IMR-90 (cell line): ENCODE measurements around the gene FPR2. TPM values are rescaled to one million over a fixed set of nuclear protein-coding genes. Genes with fewer than 3 reads are reported as not detected.

Experiments
- ATAC-seq: fragments of 200-7000 bp; cut with Tn5 transposase; 2 replicates; pipeline ENCODE4 v1.9.1; 2020; ENCODE audit warnings: low read depth, mild to moderate bottlenecking, moderate library complexity
- BruUV-seq: library from RNA; stranded (reverse); fragments of 400-500 nt; replicated peaks from 2 replicates; lab custom pipeline; 2021; lab: Mats Ljungman, UMichigan
- CTCF ChIA-PET: fragments of 300-600 bp; formaldehyde crosslinking; extraction: SDS; loops from one replicate; lab custom pipeline; 2021; ENCODE audit warnings: antibody characterized with exemption; lab: Yijun Ruan, JAX
- POLR2A ChIA-PET: fragments of 300-600 bp; sonication (Branson Sonifier 250); formaldehyde crosslinking; loops from one replicate; lab custom pipeline; 2022; ENCODE audit warnings: antibody characterized with exemption; ENCODE audit not compliant: unreplicated experiment; lab: Charles Lee
- DNase-seq: peaks from one replicate; pipeline ENCODE4 v3.0.0; 2013
- H2AFZ ChIP-seq: replicated peaks from 2 replicates; pipeline ENCODE3; 2013; ENCODE audit warnings: low read length, mild to moderate bottlenecking; ENCODE audit not compliant: poor library complexity
- H2AK5ac ChIP-seq: 2 replicates; pipeline ENCODE4 v1.6.1; 2013; ENCODE audit warnings: low read depth, low read length, inconsistent platforms
- H2AK9ac ChIP-seq: replicated peaks from 2 replicates; pipeline ENCODE3; 2013; ENCODE audit warnings: mild to moderate bottlenecking, low read depth, low read length, moderate library complexity; ENCODE audit not compliant: poor library complexity
- H2BK120ac ChIP-seq: 2 replicates; pipeline ENCODE4 v1.6.1; 2013; ENCODE audit warnings: low read depth, low read length, inconsistent platforms
- H2BK15ac ChIP-seq: 3 replicates; pipeline ENCODE4 v1.6.1; 2013; ENCODE audit warnings: low read depth, low read length, inconsistent platforms
- H2BK20ac ChIP-seq: 2 replicates; pipeline ENCODE4 v1.6.1; 2013; ENCODE audit warnings: low read depth, mild to moderate bottlenecking, inconsistent platforms, low read length, moderate library complexity
- H2BK5ac ChIP-seq: 2 replicates; pipeline ENCODE4 v1.6.1; 2013; ENCODE audit warnings: mild to moderate bottlenecking, low read depth, low read length, inconsistent platforms; ENCODE audit not compliant: poor library complexity, severe bottlenecking
- H3K14ac ChIP-seq: replicated peaks from 2 replicates; pipeline ENCODE4 v1.6.1; 2013; ENCODE audit warnings: low read depth, low read length, inconsistent platforms
- H3K18ac ChIP-seq: 2 replicates; pipeline ENCODE4 v1.6.1; 2013; ENCODE audit warnings: low read depth, low read length, control low read depth
- H3K23ac ChIP-seq: 2 replicates; pipeline ENCODE4 v1.6.1; 2013; ENCODE audit warnings: low read depth, low read length, inconsistent platforms
- H3K27ac ChIP-seq: 2 replicates; pipeline ENCODE4 v1.5.1; 2013; ENCODE audit warnings: mild to moderate bottlenecking, control low read depth, low read length; ENCODE audit not compliant: insufficient read depth
- H3K27me3 ChIP-seq: 2 replicates; pipeline ENCODE4 v1.6.1; 2013; ENCODE audit warnings: low read length; ENCODE audit not compliant: control insufficient read depth, insufficient read depth
- H3K36me3 ChIP-seq: 2 replicates; pipeline ENCODE4 v1.6.1; 2013; ENCODE audit warnings: low read length, mixed read lengths; ENCODE audit not compliant: control insufficient read depth, insufficient read depth
- H3K4ac ChIP-seq: 2 replicates; pipeline ENCODE4 v1.6.1; 2013; ENCODE audit warnings: low read depth, low read length, inconsistent platforms
- H3K4me1 ChIP-seq: 2 replicates; pipeline ENCODE4 v1.6.1; 2013; ENCODE audit warnings: low read length, mixed read lengths; ENCODE audit not compliant: control insufficient read depth, insufficient read depth
- H3K4me2 ChIP-seq: 2 replicates; pipeline ENCODE4 v1.6.1; 2013; ENCODE audit warnings: low read depth, mild to moderate bottlenecking, control low read depth, low read length, moderate library complexity
- H3K4me3 ChIP-seq: 2 replicates; pipeline ENCODE4 v1.5.1; 2013; ENCODE audit warnings: low read depth, mild to moderate bottlenecking, control low read depth, low read length, moderate library complexity; ENCODE audit not compliant: insufficient read depth
- H3K56ac ChIP-seq: 2 replicates; pipeline ENCODE4 v1.6.1; 2013; ENCODE audit warnings: low read length, inconsistent platforms; ENCODE audit not compliant: insufficient read depth; ENCODE audit errors: extremely low read depth
- H3K79me1 ChIP-seq, 2 experiments: 2 replicates each; pipeline ENCODE4 v1.6.1; 2013; ENCODE audit warnings: low read length in 2 of 2, inconsistent platforms in 1 of 2, low read depth in 1 of 2
- H3K9ac ChIP-seq: 2 replicates; pipeline ENCODE4 v1.6.1; 2013; ENCODE audit warnings: low read depth, low read length, control low read depth
- H3K9me1 ChIP-seq: 2 replicates; pipeline ENCODE4 v1.6.1; 2013; ENCODE audit warnings: low read length, inconsistent platforms; ENCODE audit not compliant: insufficient read depth
- H3K9me3 ChIP-seq: 2 replicates; pipeline ENCODE4 v1.6.1; 2013; ENCODE audit warnings: low read length; ENCODE audit not compliant: control insufficient read depth, insufficient read depth
- H4K20me1 ChIP-seq: 2 replicates; pipeline ENCODE4 v1.6.1; 2013; ENCODE audit warnings: low read length, inconsistent platforms; ENCODE audit not compliant: insufficient read depth
- H4K5ac ChIP-seq: 2 replicates; pipeline ENCODE4 v1.6.1; 2013; ENCODE audit warnings: mild to moderate bottlenecking, low read depth, low read length, control low read depth
- H4K8ac ChIP-seq, 2 experiments: 2 replicates each; pipeline ENCODE4 v1.6.1; 2013; ENCODE audit warnings: low read depth in 2 of 2, low read length in 2 of 2, control low read depth in 1 of 2, inconsistent platforms in 1 of 2
- H4K91ac ChIP-seq: 2 replicates; pipeline ENCODE4 v1.6.1; 2013; ENCODE audit warnings: low read depth, low read length, inconsistent platforms; ENCODE audit not compliant: insufficient read depth
- BHLHE40 ChIP-seq: fragments of 150-350 bp; IDR thresholded peaks from 2 replicates; pipeline ENCODE4 v1.6.1; 2016; ENCODE audit warnings: mild to moderate bottlenecking, low read depth, low read length
- CHD1 ChIP-seq: IDR thresholded peaks from 2 replicates; pipeline ENCODE4 v1.6.1; 2012; ENCODE audit warnings: low read depth, low read length, improper control_type of control experiment
- FOS ChIP-seq: fragments of 150-350 bp; IDR thresholded peaks from 2 replicates; pipeline ENCODE4 v1.6.1; 2016; ENCODE audit warnings: low read depth, low read length
- MAZ ChIP-seq: IDR thresholded peaks from 2 replicates; pipeline ENCODE4 v1.6.1; 2012; ENCODE audit warnings: low read depth, mild to moderate bottlenecking, low read length, improper control_type of control experiment, moderate library complexity, borderline replicate concordance
- MXI1 ChIP-seq: IDR thresholded peaks from 2 replicates; pipeline ENCODE4 v1.6.1; 2012; ENCODE audit warnings: low read depth, mild to moderate bottlenecking, low read length, moderate library complexity, borderline replicate concordance
- RCOR1 ChIP-seq: IDR thresholded peaks from 2 replicates; pipeline ENCODE4 v1.6.1; 2012; ENCODE audit warnings: mild to moderate bottlenecking, low read length, improper control_type of control experiment; ENCODE audit not compliant: insufficient replicate concordance
- RFX5 ChIP-seq: IDR thresholded peaks from 2 replicates; pipeline ENCODE4 v1.8.0; 2012; ENCODE audit warnings: low read depth, mild to moderate bottlenecking, low read length, moderate library complexity
- SMC3 ChIP-seq: fragments of 150-350 bp; IDR thresholded peaks from 2 replicates; pipeline ENCODE4 v1.6.1; 2016; ENCODE audit warnings: low read depth, mild to moderate bottlenecking, antibody characterized with exemption, low read length, moderate library complexity
- WGBS, 2 experiments: methylation state at CpG; one replicate each; pipeline versions ENCODE4 v1.1.5 to v1.1.7; 2013; ENCODE audit warnings: missing lambda C conversion rate in 2 of 2; ENCODE audit not compliant: insufficient read length in 1 of 2; ENCODE audit errors: extremely low coverage in 2 of 2; 5-methylcytosine and 5-hydroxymethylcytosine counted together
- dilution Hi-C: fragments of 300-500 bp; cut with HindIII; formaldehyde crosslinking; loops from one replicate; pipeline ENCODE4 v1.14.3; 2018; ENCODE audit warnings: low sequenced_read_pairs; ENCODE audit not compliant: unreplicated experiment
- in situ Hi-C: fragments of 300-500 bp; cut with MboI; formaldehyde crosslinking; loops from 3 replicates; pipeline ENCODE4 v1.14.3; 2019; ENCODE audit warnings: low sequenced_read_pairs, inconsistent platforms, mixed read lengths
- intact Hi-C: fragments of 100-400 bp; cut with micrococcal nuclease; formaldehyde crosslinking; loops from 2 replicates; pipeline ENCODE4 v1.10.0; 2022
- polyA plus RNA-seq, 3 experiments: library from polyadenylated mRNA; depleted of rRNA; stranded (reverse); fragments of >200 nt; gene quantifications; 2 replicates each; pipeline ENCODE4 v1.2.3, GENCODE V29; 2012; ENCODE audit warnings: low replicate concordance in 1 of 3
- total RNA-seq: library from RNA; depleted of rRNA; stranded (reverse); fragments of >200 nt; gene quantifications from 2 replicates; pipeline ENCODE4 v1.2.3, GENCODE V29; 2012
- TF ChIP-seq, protein P1 (sequence below): conservative IDR thresholded peaks from 2 replicates; pipeline ENCODE4 v1.5.1; 2012; ENCODE audit warnings: mild to moderate bottlenecking, low read depth, low read length, improper control_type of control experiment

The FPR2 gene
- total and polyA plus RNA-seq, 2 of the 4 experiments (the other 2 are of a cell fraction) = not detected

GRCh38 chr19:51721905-51722304, 39.1 kb upstream of the FPR2 start:
- ChIA-PET POLR2A (no interaction called here), CTCF (no interaction called here)
- dilution Hi-C loops (no loop called here), in situ Hi-C loops (no loop called here), intact Hi-C loops (no loop called here)
- H4K5ac ChIP-seq = no peak overlapping the region
- H2AK5ac ChIP-seq = no peak overlapping the region
- H2BK5ac ChIP-seq = no peak overlapping the region
- H2BK15ac ChIP-seq = no peak overlapping the region
- no peak overlapping the region for H2BK20ac ChIP-seq
- H3K23ac ChIP-seq = no peak overlapping the region
- H3K36me3 ChIP-seq = no peaks in the 10 kb centered on the region
- no peak overlapping the region for H4K8ac ChIP-seq
- no peak overlapping the region for H2AFZ ChIP-seq
- H3K27me3 ChIP-seq = peaks cover 54% of the 10 kb centered on the region
- H2BK120ac ChIP-seq = no peak overlapping the region
- H4K20me1 ChIP-seq = no peaks in the 10 kb centered on the region
- H3K27ac ChIP-seq = no peak overlapping the region
- DNase-seq = no peak
- H3K4me2 ChIP-seq = no peak overlapping the region
- no peak overlapping the region for H3K14ac ChIP-seq
- no peak overlapping the region for H3K4me3 ChIP-seq
- no TSS peak for BruUV-seq
- no peak overlapping the region for H3K18ac ChIP-seq
- no peaks in the 10 kb centered on the region for H3K79me1 ChIP-seq
- no peaks in the 10 kb centered on the region for H3K9me1 ChIP-seq
- no peak overlapping the region for H4K91ac ChIP-seq
- no peak overlapping the region for H3K56ac ChIP-seq
- H3K9me3 ChIP-seq = peaks cover 3% of the 10 kb centered on the region
- no peak overlapping the region for H3K9ac ChIP-seq
- H2AK9ac ChIP-seq = no peak overlapping the region
- TF ChIP-seq, protein P1, sequence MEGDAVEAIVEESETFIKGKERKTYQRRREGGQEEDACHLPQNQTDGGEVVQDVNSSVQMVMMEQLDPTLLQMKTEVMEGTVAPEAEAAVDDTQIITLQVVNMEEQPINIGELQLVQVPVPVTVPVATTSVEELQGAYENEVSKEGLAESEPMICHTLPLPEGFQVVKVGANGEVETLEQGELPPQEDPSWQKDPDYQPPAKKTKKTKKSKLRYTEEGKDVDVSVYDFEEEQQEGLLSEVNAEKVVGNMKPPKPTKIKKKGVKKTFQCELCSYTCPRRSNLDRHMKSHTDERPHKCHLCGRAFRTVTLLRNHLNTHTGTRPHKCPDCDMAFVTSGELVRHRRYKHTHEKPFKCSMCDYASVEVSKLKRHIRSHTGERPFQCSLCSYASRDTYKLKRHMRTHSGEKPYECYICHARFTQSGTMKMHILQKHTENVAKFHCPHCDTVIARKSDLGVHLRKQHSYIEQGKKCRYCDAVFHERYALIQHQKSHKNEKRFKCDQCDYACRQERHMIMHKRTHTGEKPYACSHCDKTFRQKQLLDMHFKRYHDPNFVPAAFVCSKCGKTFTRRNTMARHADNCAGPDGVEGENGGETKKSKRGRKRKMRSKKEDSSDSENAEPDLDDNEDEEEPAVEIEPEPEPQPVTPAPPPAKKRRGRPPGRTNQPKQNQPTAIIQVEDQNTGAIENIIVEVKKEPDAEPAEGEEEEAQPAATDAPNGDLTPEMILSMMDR = no peak
- TF ChIP-seq CHD1 = no peak
- no peak for TF ChIP-seq MAZ
- TF ChIP-seq FOS = no peak
- TF ChIP-seq RFX5 = no peak
- TF ChIP-seq RCOR1 = no peak
- TF ChIP-seq MXI1 = no peak
- no peak for TF ChIP-seq SMC3
- no peak for TF ChIP-seq BHLHE40
- WGBS, 2 experiments = no CpG with 5 or more reads among the region's 7 CpGs
- no peak overlapping the region for H3K4ac ChIP-seq
- no peak for ATAC-seq
- H3K4me1 ChIP-seq = no peaks in the 10 kb centered on the region; the same call in 1 of the 2 replicates
